ENCODE measurements around the gene ALPG.

Gene ALPG

GRCh38 chr2:232454630-232455029 is 48.0 kb downstream of the ALPG start:
- Histone ChIP-seq H3K4me1 (no peaks in the 10 kb centered on the region), H3K27me3 (peaks cover 8% of the 10 kb centered on the region; the same call in 1 of the 2 replicates), H3K36me3 (no peaks in the 10 kb centered on the region), H3K4me3 (ENCODE audit: low read depth, low read length) (no peak overlapping the region), H3K9me3 (no peaks in the 10 kb centered on the region)
- no peak for TF ChIP-seq CTCF (IDR thresholded peaks at IDR 0.05; ENCODE audit: low read depth, low read length)
- DNase-seq = no peak

GRCh38 chr2:232455426-232456255 is 49.0 kb downstream of the ALPG start, which contains the start of gene ALPI:
Gene ALPI (plus strand): TSS chr2:232456153. CDS start chr2:232456200, 47 bp downstream.
- no peak for TF ChIP-seq CTCF (IDR thresholded peaks at IDR 0.05; ENCODE audit: low read depth, low read length)
- no peaks in the 10 kb centered on the region for H3K4me1 ChIP-seq
- DNase-seq = no peak
- H3K36me3 ChIP-seq = no peaks in the 10 kb centered on the region
- no peaks in the 10 kb centered on the region for H3K9me3 ChIP-seq
- peaks cover 10% of the 10 kb centered on the region; the same call in 1 of the 2 replicates for H3K27me3 ChIP-seq
- no peak within 1 kb of the TSS for H3K4me3 ChIP-seq (ENCODE audit: low read depth, low read length)

GRCh38 chr2:232456296-232457120 is 49.9 kb downstream of the ALPG start:
- no peaks in the 10 kb centered on the region for H3K9me3 ChIP-seq
- no peak for DNase-seq
- no peak for TF ChIP-seq CTCF (IDR thresholded peaks at IDR 0.05; ENCODE audit: low read depth, low read length)
- no peaks in the 10 kb centered on the region for H3K4me1 ChIP-seq
- no peaks in the 10 kb centered on the region for H3K36me3 ChIP-seq
- H3K4me3 ChIP-seq (ENCODE audit: low read depth, low read length) = no peak overlapping the region
- H3K27me3 ChIP-seq = peaks cover 10% of the 10 kb centered on the region; the same call in 1 of the 2 replicates

- Histone ChIP-seq H3K4me1 (no peaks in the 10 kb centered on the region), H3K36me3 (no peaks in the 10 kb centered on the region), H3K9me3 (no peaks in the 10 kb centered on the region), H3K27me3 (peaks cover 10% of the 10 kb centered on the region; the same call in 1 of the 2 replicates), H3K4me3 (ENCODE audit: low read depth, low read length) (no peak overlapping the region)
- no peak for TF ChIP-seq CTCF (IDR thresholded peaks at IDR 0.05; ENCODE audit: low read depth, low read length)
- no peak for DNase-seq
Measured at GRCh38 chr2:232457121-232458011, 50.7 kb downstream of the ALPG start.

- no peaks in the 10 kb centered on the region for H3K4me1 ChIP-seq
- TF ChIP-seq CTCF (IDR thresholded peaks at IDR 0.05; ENCODE audit: low read depth, low read length) = no peak
Measured at GRCh38 chr2:232458051-232458660, 51.5 kb downstream of the ALPG start.

More at GRCh38 chr2:232458051-232458660, 51.5 kb downstream of the ALPG start:
- H3K9me3 ChIP-seq = no peaks in the 10 kb centered on the region
- no peaks in the 10 kb centered on the region for H3K36me3 ChIP-seq
- H3K27me3 ChIP-seq = peaks cover 15% of the 10 kb centered on the region
- H3K4me3 ChIP-seq (ENCODE audit: low read depth, low read length) = no peak overlapping the region
- no peak for DNase-seq
